HG02981 (cell line): ENCODE results near the gene CEP120.
"Not testable (repeated sequence)": the region's sequence is repeated elsewhere in the genome, so short reads cannot be mapped to it uniquely, and the experiment has no call there.

Experiments
- ATAC-seq: cut with Tn5 transposase; IDR thresholded peaks from one replicate; pipeline ENCODE4 v1.9.1; 2021; ENCODE audit warnings: mild to moderate bottlenecking, moderate library complexity; ENCODE audit not compliant: unreplicated experiment

CEP120 gene

GRCh38 chr5:123423278-123424149 is at the start of gene CEP120:
TSS of gene CEP120 (minus strand) at chr5:123423403. CDS start at chr5:123422998, 405 bp downstream.
- peak; percentile 98 for ATAC-seq

DNA sequence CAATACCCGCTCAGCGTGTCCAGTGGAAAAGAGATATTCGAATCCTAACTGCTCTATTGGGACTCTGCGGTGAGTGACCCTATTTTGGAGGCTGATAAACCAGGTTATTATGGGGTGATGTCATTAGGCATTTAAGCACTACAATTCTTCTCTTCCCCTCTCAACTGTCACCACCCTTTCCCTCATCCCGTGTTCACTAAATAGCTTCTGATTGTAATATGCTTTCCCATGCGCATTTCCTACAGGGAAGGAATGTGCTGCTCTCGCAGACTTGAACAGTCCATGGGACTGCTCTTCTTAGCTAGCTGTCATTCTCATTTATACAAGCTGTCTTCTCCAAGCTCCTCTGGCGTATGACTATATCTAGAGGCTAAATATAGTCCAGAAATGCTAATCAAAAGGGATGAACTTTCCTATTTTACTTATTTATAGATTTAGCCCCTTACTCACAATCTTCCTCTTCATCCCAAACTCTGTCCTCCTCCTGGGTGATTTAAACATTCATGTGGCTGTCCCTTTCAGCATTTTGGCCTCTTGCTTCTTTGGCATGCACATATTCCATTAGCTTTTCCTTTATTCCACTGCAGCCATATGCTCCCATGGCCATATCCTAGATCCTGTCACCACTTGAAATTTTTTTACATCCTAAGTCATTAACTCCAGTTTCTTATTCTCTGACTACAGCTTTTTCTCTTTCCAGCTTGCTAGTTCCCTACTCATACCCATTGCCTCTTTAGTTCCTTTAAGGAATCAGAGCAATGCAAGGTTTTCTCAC is 49.1 kb upstream of the CEP120 start:
- ATAC-seq = no peak

DNA sequence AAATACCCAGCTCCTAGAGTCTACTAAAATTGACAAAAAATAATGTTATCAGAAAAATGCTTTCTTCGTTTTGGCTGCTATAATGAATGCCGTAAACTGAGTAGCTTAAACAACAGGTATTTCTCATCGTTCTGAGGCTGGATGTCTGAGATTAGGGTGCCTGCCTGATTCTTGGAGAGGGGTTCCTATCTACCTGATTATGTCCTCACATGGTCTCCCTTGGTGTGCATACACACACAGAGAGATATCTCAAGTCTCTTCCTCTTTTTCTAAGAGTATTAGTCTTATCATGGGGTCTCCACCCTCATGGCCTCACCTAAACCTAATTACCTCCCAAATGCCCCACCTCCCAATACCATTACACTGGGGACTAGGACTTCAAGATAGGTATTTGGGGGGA is 48.2 kb upstream of the CEP120 start:
- no peak for ATAC-seq

DNA sequence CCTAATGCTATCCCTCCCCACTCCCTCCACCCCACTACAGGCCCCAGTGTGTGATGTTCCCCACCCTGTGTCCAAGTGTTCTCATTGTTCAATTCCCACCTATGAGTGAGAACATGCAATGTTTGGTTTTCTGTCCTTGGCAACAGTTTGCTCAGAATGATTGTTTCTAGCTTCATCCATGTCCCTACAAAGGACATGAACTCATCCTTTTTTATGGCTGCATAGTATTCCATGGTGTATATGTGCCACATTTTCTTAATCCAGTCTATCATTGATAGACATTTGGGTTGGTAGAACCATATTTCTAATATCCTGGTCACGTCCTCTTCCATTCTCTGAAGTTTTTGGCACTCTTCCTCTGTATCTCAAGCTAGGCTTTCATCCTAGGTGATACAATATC is 43.6 kb upstream of the CEP120 start:
- not testable (repeated sequence) for ATAC-seq

GRCh38 chr5:123460296-123460729 is 37.1 kb upstream of the CEP120 start:
- ATAC-seq = no peak

DNA sequence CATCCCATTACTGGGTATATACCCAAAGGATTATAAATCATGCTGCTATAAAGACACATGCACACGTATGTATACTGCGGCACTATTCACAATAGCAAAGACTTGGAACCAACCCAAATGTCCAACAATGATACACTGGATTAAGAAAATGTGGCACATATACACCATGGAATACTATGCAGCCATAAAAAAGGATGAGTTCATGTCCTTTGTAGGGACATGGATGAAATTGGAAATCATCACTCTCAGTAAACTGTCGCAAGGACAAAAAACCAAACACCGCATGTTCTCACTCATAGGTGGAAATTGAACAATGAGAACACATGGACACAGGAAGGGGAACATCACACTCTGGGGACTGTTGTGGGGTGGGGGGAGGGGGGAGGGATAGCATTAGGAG is 35.8 kb upstream of the CEP120 start:
- not testable (repeated sequence) for ATAC-seq

DNA sequence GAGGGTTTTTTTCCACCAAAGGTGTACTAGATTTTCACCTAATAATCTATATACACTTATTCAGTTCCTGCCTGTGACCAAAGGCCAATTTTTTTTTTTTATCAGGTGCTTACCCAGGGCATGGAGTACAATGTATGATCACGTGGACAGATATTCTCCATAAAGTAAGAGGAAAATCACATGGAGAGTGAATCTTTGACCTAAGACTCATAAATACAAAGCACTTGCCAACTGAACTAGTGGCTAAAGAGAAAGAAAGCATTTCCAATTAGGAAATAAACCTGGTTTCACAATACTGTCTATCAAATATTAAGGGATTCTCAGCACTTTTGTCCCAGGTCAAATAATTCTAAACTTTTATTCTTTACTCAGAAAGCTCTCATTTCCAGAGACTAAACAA is 33.0 kb upstream of the CEP120 start:
- ATAC-seq = no peak

DNA sequence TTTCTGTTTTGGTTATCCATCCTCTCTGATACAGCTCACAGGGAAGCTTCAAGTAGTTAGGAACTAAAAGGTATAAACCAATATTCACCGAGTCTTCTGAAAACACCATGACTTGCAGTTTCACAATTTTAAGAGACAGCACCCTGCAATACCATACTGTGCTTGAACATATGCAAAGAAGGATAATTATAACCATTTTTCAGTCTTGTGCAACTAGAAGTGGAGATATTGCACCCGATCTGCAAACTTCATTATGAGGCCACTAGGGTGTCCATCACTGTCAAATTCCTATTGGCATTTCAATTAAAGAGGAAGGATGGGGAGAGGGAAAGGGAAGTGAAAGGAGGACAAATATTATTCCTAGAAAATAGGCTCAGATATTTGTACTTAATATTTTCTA is 32.4 kb upstream of the CEP120 start:
- ATAC-seq = peak; percentile 90

- ATAC-seq = peak; percentile 25
These were observed 31.9 kb upstream of the CEP120 start for GRCh38 chr5:123455095-123455494.

- no peak for ATAC-seq
These were observed 31.2 kb upstream of the CEP120 start for GRCh38 chr5:123454259-123454911.

GRCh38 chr5:123452401-123452800 is 29.2 kb upstream of the CEP120 start:
- no peak for ATAC-seq

- no peak for ATAC-seq
These were observed 27.8 kb upstream of the CEP120 start for GRCh38 chr5:123451047-123451446.

DNA sequence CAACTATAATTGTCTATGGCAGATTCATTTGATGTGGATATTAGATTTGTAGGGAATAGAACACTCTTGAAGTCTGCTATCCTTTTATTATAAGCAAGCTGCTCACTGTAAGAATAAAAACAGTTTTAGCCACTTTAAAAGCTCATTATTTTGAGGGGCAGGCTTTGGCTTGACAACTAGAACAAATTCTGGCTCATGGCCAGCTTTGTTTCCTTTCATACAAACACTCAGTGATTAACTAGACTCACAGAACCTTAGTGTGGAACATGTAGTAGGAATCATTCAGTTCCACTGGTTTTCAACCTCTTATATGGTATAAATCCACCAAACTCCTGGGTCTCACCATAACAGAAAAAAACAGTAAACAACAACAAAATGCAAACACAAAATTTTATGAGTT is 27.4 kb upstream of the CEP120 start:
- ATAC-seq = no peak

DNA sequence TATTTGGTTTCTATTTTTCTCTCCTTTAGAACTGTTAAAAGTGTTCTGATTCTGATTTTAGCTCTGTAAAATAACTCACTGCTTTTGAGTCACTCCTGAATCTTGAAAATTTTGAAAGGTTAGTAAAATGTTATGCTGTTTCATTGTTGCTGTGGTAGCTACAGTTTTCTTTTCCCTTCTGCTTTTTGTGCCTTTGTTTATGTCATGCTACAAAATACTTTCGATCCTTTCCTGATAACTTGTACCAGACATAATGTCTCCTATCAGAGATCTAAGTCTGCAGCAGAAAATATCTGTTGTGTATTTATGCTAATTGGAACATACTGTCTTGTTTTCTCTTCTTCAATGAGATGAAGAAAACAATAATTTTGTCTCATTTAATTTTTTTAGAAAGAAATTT is 26.9 kb upstream of the CEP120 start:
- ATAC-seq = no peak

- ATAC-seq = no peak
These were observed 26.3 kb upstream of the CEP120 start for GRCh38 chr5:123449424-123449974.

DNA sequence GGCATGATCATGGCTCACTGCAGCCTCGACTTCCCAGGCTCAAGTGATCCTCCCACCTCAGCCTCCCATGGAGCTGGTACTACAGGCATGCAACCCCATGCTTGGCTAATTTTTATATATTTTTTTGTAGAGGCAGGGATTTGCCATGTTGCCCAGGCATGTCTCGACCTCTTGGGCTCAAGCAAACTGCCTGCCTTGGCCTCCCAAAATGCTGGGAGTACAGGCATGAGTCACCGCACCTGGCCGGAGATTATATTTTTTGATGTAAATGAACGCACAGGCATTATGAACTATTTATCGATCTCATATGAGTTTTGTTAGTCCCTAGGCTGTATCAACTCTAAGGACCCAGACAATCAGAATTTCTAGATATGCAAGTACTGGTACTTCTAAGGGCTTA is 25.5 kb upstream of the CEP120 start:
- ATAC-seq = no peak

DNA sequence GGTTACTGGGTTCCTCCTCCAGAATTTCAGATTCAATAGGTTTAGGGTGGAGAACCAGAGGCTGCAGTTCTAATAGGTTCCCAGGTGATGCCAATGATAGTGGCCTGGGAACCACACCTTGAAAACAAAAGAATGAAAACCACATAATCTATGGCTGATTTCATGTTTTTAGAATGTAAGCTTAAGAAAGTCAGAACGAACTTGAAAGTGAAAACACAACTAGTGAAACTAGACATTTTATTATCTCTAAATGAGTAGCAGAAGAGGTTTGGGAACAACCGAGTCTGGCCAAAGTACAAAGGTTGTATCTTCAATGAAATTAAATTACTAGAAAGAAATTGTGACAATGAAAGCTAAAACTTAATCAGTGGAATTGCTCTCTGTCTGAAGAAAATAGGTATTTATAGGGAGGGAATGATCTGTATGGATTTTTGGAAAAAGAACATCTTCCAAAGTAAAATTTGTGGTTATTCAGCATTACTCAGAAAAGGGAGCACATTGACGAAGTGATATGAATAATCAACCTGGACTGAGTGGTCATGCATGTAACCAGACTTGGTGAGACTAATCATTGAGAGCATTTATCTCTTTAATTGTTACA is 24.9 kb upstream of the CEP120 start:
- peak; percentile 80 for ATAC-seq

GRCh38 chr5:123444016-123444415 is 20.8 kb upstream of the CEP120 start:
- ATAC-seq = no peak

DNA sequence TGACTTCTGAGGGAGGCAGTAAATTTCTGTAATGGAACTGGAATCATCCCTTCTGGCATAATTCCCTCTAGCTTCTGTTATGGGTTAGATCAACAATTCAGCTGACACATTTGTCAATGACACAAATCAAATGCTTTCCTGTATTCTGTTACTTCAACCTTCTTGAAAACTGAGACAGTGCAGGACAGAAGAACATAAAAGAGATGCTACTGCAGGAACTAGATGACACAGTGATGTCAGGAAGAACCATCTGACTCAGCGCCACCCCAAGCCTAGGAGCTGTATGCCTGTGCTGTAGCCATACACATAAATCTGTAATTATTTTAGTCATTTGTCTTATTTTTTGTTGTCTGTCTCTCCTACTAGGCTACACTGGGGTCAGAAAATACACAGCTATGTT is 18.2 kb upstream of the CEP120 start:
- ATAC-seq = peak; percentile 48

- no peak for ATAC-seq
These were observed 17.4 kb upstream of the CEP120 start for GRCh38 chr5:123440456-123441181.
